ENCODE measurements around the gene MAB21L1. TPM values are rescaled to one million over a fixed set of nuclear protein-coding genes. Genes with fewer than 3 reads are reported as not detected.

MAB21L1 gene
- total and polyA plus RNA-seq, 4 donors: under 0.01 to 0.07 (median 0.03) TPM; not detected in 1

GRCh38 chr13:35472323-35472881, 4.1 kb downstream of the MAB21L1 start:
- no peak for DNase-seq (ENCODE audit: low spot score)
- Histone ChIP-seq H3K27ac (ENCODE audit: low read depth in 1 of 2, low read length in 2 of 2) (no peak overlapping the region), H3K9me3 (ENCODE audit: control insufficient read depth in 4 of 4, low read length in 3 of 4) (peaks cover 0 to 3% (median under 1%) of the 10 kb centered on the region in 4 donors), H3K9ac (ENCODE audit: low read depth in 1 of 2, low read length in 2 of 2) (no peak overlapping the region), H3K27me3 (ENCODE audit: control insufficient read depth in 4 of 4, insufficient read depth in 4 of 4, low read length in 3 of 4) (peaks cover 3 to 22% (median 9%) of the 10 kb centered on the region in 4 donors), H3K36me3 (ENCODE audit: control insufficient read depth in 4 of 4, insufficient read depth in 3 of 4, low read depth in 1 of 4, low read length in 3 of 4) (no peaks in the 10 kb centered on the region), H3K4me1 (ENCODE audit: control insufficient read depth in 4 of 4, insufficient read depth in 4 of 4, low read length in 3 of 4) (peaks cover 7 to 18% (median 17%) of the 10 kb centered on the region in 4 donors), H3K4me3 (ENCODE audit: low read depth in 1 of 3, low read length in 3 of 3) (no peak overlapping the region)
- TF ChIP-seq ZBTB33 (IDR thresholded peaks at IDR 0.05) (no peak), HNF4A (conservative IDR thresholded peaks at IDR 0.05) (no peak), CTCF (IDR thresholded peaks at IDR 0.05; ENCODE audit: low read depth, low read length, missing input control) (no peak), RAD21 (IDR thresholded peaks at IDR 0.05) (no peak), REST (IDR thresholded peaks at IDR 0.05) (no peak), ATF3 (IDR thresholded peaks at IDR 0.05) (no peak), GABPA (IDR thresholded peaks at IDR 0.05 in 1 of 2, conservative IDR thresholded peaks at IDR 0.05 in 1 of 2) (no peak), FOXA1 (IDR thresholded peaks at IDR 0.05) (no peak), MAX (IDR thresholded peaks at IDR 0.05) (no peak), SP1 (IDR thresholded peaks at IDR 0.05) (no peak), TAF1 (conservative IDR thresholded peaks at IDR 0.05) (no peak), EGR1 (IDR thresholded peaks at IDR 0.05; ENCODE audit: low read depth in 2 of 2) (no peak), RXRA (IDR thresholded peaks at IDR 0.05) (no peak), JUND (IDR thresholded peaks at IDR 0.05) (no peak), HNF4G (IDR thresholded peaks at IDR 0.05) (no peak), NR2F2 (IDR thresholded peaks at IDR 0.05) (no peak), FOXA2 (IDR thresholded peaks at IDR 0.05) (no peak), YY1 (IDR thresholded peaks at IDR 0.05) (no peak)
- 56% methylated on average over 7 of the region's 7 CpGs for WGBS

All from liver (tissue), 9 donors.